Gastroesophageal sphincter (tissue), 3 donors: Measurements from ENCODE around the gene TSPO.
A peak's percentile ranks its signal among the peaks of the same experiment; 100 is the strongest.

Experiments used
- EP300 ChIP-seq: sonication (generic); formaldehyde crosslinking; IDR thresholded peaks from one replicate; pipeline ENCODE4 v1.6.1; 2017; ENCODE audit warnings: antibody characterized with exemption, mild to moderate bottlenecking
- POLR2A ChIP-seq, 2 donors: fragments of 450-650 bp; IDR thresholded peaks; one replicate each; pipeline ENCODE4 v1.6.1; 2017; ENCODE audit warnings: antibody characterized with exemption in 2 of 2, mild to moderate bottlenecking in 2 of 2, moderate library complexity in 1 of 2
- POLR2AphosphoS5 ChIP-seq: sonication (generic); formaldehyde crosslinking; IDR thresholded peaks from one replicate; pipeline ENCODE4 v1.6.1; 2017; ENCODE audit warnings: antibody characterized with exemption
- TF ChIP-seq, protein P1 (sequence below), 4 experiments: fragments of 200-600 bp in 2 of 4; fragments of 450-650 bp in 2 of 4; sonication (generic) in 1 of 4; IDR thresholded peaks; one replicate each; pipeline ENCODE4 v1.5.1; 2017 to 2019; ENCODE audit warnings: antibody characterized with exemption in 4 of 4, mild to moderate bottlenecking in 2 of 4, moderate library complexity in 2 of 4

DNA sequence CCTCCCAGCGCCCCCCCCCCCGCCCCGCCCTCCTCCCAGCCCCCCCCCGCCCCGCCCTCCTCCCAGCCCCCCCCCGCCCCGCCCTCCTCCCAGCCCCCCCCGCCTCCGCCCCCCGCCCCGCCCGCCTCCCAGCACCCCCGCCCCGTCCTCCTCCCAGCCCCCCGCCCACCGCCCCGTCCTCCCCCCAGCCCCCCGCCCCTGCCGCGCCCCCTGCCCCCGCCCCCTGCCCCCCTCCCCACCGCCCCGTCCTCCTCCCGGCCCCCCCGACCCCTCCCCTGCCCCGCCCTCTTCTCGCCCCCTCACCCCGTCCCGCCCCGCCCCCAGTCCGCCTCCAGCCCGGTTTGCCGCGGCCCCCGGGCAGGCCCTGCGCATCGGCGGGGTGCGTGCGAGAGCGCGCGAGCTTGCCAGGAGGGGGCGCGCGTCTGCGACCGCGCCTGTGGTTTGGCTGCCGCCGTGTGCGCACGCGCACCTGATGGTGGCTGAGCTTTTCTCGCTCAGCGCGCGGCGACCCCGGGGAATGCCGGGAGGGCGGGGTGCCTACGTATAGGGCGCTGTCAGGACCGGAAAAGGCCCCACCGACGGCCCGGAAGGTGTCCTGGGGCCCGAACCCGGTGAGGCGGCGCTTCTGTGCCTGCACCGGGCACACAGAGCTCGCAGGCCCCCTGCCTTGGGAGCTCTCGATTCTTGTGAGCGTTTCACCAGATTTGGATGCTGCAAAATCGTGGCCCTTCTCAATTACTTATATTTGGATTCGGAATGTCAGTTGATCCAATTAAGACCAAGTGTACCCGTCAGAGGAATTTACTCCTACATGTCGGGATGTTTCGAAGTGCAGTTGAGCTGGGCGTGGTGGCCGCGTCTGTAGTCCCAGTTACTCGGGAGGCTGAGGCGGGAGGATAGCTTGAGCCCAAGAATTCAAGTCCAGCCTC lies 36.1 kb downstream of the TSPO start:
- peak; percentile 37 to 59 for TF ChIP-seq POLR2A (IDR thresholded peaks at IDR 0.05)
- TF ChIP-seq, protein P1, sequence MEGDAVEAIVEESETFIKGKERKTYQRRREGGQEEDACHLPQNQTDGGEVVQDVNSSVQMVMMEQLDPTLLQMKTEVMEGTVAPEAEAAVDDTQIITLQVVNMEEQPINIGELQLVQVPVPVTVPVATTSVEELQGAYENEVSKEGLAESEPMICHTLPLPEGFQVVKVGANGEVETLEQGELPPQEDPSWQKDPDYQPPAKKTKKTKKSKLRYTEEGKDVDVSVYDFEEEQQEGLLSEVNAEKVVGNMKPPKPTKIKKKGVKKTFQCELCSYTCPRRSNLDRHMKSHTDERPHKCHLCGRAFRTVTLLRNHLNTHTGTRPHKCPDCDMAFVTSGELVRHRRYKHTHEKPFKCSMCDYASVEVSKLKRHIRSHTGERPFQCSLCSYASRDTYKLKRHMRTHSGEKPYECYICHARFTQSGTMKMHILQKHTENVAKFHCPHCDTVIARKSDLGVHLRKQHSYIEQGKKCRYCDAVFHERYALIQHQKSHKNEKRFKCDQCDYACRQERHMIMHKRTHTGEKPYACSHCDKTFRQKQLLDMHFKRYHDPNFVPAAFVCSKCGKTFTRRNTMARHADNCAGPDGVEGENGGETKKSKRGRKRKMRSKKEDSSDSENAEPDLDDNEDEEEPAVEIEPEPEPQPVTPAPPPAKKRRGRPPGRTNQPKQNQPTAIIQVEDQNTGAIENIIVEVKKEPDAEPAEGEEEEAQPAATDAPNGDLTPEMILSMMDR (IDR thresholded peaks at IDR 0.05): peak in 3 of 4 experiments; percentile 55 to 90 (median 74)
- peak; percentile 67 for TF ChIP-seq POLR2AphosphoS5
- TF ChIP-seq EP300: no peak
